Middle frontal gyrus (tissue), 1 donor: Measurements from ENCODE around the gene GTSF1L.
"Not testable (repeated sequence)": the region's sequence is repeated elsewhere in the genome, so short reads cannot be mapped to it uniquely, and the experiment has no call there.

Experiments
- DNase-seq: peaks from one replicate; pipeline ENCODE4 v3.0.0-alpha.2; 2015; ENCODE audit warnings: low spot score; ENCODE audit errors: extremely low spot score

Gene GTSF1L

DNA sequence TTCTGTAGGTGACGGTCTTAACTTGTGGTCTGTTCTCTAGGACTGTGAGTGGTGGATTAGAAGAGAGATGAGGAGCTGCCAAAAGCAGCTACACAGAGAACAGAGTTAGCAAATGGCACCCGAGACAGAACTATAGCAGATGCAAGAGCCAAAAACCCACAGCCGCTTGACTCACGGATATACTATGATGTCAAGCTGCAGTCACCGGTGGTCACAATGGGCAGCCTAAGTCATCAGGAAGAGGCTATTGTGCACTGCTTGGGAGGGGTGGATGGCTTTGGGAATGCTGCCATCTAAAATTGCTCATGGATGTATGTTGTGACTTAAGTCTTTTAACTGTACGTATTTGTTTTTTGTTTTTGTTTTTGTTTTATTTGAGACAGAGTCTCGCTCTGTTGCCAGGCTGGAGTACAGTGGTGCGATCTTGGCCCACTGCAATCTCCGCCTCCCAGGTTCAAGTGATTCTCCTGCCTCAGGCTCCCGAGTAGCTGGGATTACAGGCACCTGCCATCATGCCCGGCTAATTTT, at the start of gene GTSF1L:
Gene GTSF1L, minus strand, starts transcription at position 192 of the 528 bp plus-strand sequence. CDS start 308 bp downstream, outside the sequence.
- no peak for DNase-seq

- DNase-seq = no peak
These were observed 48.0 kb upstream of the GTSF1L start for GRCh38 chr20:43774754-43775153.

GRCh38 chr20:43771503-43772190, 44.8 kb upstream of the GTSF1L start:
- DNase-seq = no peak

- DNase-seq = no peak
These were observed 43.5 kb upstream of the GTSF1L start for GRCh38 chr20:43770342-43770741.

DNA sequence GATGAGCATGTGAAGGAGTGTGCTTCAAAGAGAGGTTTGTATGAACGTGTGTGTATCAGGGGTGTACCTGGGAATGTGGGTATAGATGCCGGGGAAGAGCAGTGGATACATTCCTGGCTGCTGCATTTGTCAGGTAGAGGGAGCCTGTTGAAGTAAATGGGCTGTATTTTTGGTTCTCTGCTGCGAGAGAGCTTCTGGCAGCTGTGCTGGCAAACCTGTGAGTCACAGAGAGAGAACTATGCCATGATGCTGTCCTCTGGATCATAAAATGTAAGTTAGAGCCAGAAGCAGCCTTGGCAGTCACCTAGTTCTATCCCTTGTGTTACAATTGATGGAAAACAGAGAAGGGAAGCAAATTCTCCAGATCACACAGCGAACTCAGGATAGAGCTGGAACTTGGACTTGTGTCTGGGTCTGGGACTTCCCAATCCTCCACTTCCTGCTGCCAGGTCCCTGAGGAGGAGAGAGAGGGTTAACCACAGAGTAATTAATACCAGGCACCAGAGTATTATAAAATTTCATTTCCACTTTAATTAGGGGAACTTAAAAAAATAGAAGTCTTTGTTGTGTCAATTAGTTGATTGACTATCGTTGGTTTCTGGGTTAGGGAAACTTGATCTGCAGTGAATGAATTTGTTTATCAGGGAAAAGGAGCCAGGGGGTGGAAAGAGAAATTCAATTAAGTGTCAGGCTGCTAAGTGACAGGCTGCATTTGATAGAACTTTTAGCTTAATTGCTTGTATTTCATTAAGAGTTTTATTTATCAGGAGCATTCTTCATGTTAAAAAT, 41.1 kb upstream of the GTSF1L start:
- DNase-seq = no peak

- DNase-seq = no peak
These were observed 40.1 kb upstream of the GTSF1L start for GRCh38 chr20:43766917-43767316.

- no peak for DNase-seq
These were observed 39.6 kb upstream of the GTSF1L start for GRCh38 chr20:43766385-43766784.

DNA sequence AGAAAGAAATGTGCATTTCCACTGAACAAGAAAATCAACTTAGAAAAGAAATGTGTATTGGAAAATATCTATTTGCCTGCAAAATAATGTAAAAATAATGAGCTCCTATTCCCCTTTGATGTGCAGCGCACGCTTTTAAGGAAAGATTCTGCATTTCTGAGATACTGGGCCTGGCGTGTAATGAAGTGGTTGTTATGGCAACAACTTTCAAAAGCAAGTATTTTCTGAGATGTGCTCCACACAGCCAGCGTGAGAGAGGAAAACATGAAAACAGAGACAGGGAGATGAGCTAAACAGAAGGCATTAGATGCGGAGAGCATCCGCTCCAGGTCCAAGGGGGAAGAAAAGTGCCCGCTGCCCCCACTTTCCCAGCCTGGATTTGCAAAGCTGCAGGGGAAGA, 39.1 kb upstream of the GTSF1L start:
- DNase-seq = no peak

- no peak for DNase-seq
These were observed 36.1 kb upstream of the GTSF1L start for GRCh38 chr20:43762911-43763310.

DNA sequence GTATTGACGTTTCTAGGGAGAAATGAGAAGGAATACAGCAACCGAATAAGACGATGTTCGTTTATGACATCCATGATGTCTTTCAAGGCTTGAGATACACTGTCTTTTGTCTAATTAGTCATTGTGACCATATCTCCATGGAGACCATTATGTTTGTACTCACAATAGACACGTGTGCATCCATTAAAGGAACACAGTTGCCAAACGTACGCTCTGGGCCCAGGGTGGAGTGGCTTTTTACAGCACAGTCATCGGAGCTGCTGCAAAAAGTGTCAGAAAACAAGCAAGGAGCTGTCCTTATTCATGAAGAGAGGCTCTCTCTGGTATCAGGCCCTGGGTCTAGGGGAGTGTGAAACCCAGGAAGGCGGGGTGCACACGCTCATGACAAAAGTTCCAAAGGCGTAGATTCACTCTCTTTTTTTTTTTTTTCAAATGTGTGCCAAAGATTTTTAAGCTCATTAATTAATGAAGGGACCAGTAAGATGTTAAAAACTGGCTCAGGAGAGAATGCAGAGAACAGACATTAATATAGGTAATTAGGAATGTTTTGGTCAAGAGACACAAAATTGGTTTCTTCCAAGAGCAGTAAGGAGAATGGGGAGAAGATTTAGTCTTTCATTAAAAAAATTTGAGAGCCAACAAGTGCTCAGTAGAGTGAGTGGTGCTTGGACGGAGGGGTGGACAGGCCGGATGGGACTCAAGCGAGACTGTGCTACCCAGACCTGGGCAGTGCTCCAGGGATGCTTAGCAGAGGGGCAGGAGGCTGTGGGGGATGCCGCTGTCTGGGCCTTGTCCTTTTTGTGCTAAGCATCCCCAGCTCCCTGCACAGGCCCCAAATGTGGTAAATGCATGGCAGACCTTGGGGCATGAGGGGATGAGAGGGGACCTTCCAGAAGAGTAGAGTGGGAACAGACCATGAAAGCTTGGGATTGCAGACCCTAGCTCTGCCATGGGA, 34.9 kb upstream of the GTSF1L start:
- DNase-seq = no peak

DNA sequence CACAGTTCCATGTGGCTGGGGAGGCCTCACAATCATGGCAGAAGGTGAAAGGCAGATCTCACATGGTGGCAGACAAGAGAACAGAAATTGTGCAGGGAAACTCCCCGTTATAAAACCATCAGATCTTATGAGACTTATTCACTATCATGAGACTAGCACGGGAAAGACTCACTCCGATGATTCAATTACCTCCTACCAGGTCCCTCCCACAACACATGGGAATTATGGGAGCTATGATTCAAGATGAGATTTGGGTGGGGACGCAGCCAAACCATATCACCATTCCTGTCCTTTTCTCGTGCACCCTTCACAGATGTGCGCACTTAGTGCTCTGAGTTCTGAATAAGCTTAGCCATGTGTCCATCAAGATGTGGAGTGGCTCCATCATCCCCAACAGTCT, 31.1 kb upstream of the GTSF1L start:
- DNase-seq = not testable (repeated sequence)

- no peak for DNase-seq
These were observed 29.0 kb upstream of the GTSF1L start for GRCh38 chr20:43755851-43756250.

GRCh38 chr20:43755390-43755789, 28.6 kb upstream of the GTSF1L start:
- DNase-seq = no peak

- DNase-seq = no peak
These were observed 25.9 kb upstream of the GTSF1L start for GRCh38 chr20:43752561-43753301.

- DNase-seq = no peak
These were observed 25.2 kb upstream of the GTSF1L start for GRCh38 chr20:43752051-43752360.

- DNase-seq = no peak
These were observed 24.6 kb upstream of the GTSF1L start for GRCh38 chr20:43751167-43752050.

- no peak for DNase-seq
These were observed 24.0 kb upstream of the GTSF1L start for GRCh38 chr20:43750774-43751166.

DNA sequence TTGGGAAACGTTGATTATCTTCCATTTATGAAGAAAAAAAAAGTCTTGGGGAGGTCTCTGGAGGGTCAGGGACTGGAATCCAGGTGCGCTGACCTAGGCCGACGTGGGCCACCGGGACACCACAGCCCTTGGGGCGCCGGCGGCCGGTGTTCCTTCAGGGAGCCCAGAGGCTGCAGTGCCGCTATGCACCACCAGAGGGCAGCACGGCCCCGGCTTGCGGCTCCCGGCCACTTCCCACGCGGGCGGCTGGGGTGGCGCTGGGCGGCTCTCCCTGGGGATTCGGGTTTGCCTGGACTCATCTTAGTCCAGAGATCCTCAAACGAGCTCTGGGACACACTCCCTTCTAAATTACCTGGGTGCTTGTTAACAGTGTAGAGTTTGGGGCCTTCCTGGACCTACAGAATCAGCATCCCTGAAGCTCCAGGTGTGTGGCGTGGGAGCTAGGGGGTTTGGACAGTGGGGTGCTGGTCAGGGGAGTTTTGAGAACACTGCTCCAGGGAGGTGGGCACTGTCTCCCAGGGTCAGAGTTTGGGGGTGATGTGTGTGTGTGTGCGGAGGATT, 23.0 kb upstream of the GTSF1L start:
- peak; percentile 28 for DNase-seq

DNA sequence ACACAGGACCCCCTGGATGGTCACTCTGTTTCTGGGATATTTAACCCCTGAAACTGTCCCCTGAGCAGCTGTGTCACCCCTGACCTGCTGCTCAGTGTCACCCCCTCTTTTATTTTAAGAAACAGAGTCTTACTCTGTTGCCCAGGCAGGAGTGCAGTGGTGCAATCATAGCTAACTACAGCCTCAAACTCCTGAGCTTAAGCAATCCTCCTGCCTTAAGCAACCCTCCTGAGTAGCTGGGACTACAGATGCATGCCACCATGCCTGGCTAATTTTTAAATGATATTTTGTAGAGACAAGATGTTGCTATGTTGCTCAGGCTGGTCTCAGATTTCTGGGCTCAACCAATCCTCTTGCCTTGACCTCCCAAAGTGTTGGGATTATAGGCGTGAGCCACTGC, 21.5 kb upstream of the GTSF1L start:
- no peak for DNase-seq
